Muscle of arm (tissue), 14 donors: ENCODE results near the gene MAP4K4. TPM values are rescaled to one million over a fixed set of nuclear protein-coding genes. Genes with fewer than 3 reads are reported as not detected.
A peak's percentile ranks its signal among the peaks of the same experiment; 100 is the strongest.

Experiments
- DNase-seq: peaks from one replicate; pipeline ENCODE4 v3.0.0-alpha.2; 2013
- long read RNA-seq, 11 donors: transcript quantifications; one replicate each; lab custom pipeline, GENCODE V29; 2026
- polyA plus RNA-seq, 12 donors: library from polyadenylated mRNA; unstranded; fragments of 120-200 nt; gene quantifications; one replicate each; pipeline ENCODE4 v1.2.1, GENCODE V29; 2013; ENCODE audit not compliant: insufficient read length in 12 of 12

Gene MAP4K4
- polyA plus RNA-seq = 100 to 1,000 TPM; 104 to 439 (median 137) TPM
- long read RNA-seq, donor 1, partial matches to known transcripts = 15 of 18 reads
- long read RNA-seq, donor 1, other reads (novel, unspliced or antisense) = 0 of 18 reads
- long read RNA-seq, donor 2, partial matches to known transcripts = 66 of 68 reads
- long read RNA-seq, donor 2, other reads (novel, unspliced or antisense) = 0 of 68 reads
- long read RNA-seq, donor 3, partial matches to known transcripts = 61 of 62 reads
- long read RNA-seq, donor 3, other reads (novel, unspliced or antisense) = 0 of 62 reads
- long read RNA-seq, donor 4, partial matches to known transcripts = 31 of 32 reads
- long read RNA-seq, donor 4, other reads (novel, unspliced or antisense) = 0 of 32 reads
- long read RNA-seq, donor 5, partial matches to known transcripts = 120 of 123 reads
- long read RNA-seq, donor 5, other reads (novel, unspliced or antisense) = 0 of 123 reads
- long read RNA-seq, donor 6, full-length matches to known transcripts = 1 of 19 reads
- long read RNA-seq, donor 6, partial matches to known transcripts = 18 of 19 reads
- long read RNA-seq, donor 6, other reads (novel, unspliced or antisense) = 0 of 19 reads
- long read RNA-seq, donor 7, partial matches to known transcripts = 88 of 91 reads
- long read RNA-seq, donor 7, other reads (novel, unspliced or antisense) = 0 of 91 reads
- long read RNA-seq, donor 8, partial matches to known transcripts = 126 of 127 reads
- long read RNA-seq, donor 8, other reads (novel, unspliced or antisense) = 0 of 127 reads
- long read RNA-seq, donor 9, partial matches to known transcripts = 25 of 26 reads
- long read RNA-seq, donor 9, other reads (novel, unspliced or antisense) = 0 of 26 reads
- long read RNA-seq, donor 10, partial matches to known transcripts = 60 of 61 reads
- long read RNA-seq, donor 10, other reads (novel, unspliced or antisense) = 0 of 61 reads
- long read RNA-seq, donor 11, partial matches to known transcripts = 62 of 64 reads
- long read RNA-seq, donor 11, other reads (novel, unspliced or antisense) = 0 of 64 reads

- peak; percentile 88 for DNase-seq
Measured at GRCh38 chr2:101697124-101698013, at the start of gene MAP4K4. TSS of gene MAP4K4 (plus strand) at chr2:101697707. CDS start at chr2:101698081, 374 bp downstream.

GRCh38 chr2:101653469-101653868 is 44.0 kb upstream of the MAP4K4 start:
- no peak for DNase-seq

GRCh38 chr2:101655702-101656422 is 41.6 kb upstream of the MAP4K4 start:
- DNase-seq = no peak

- no peak for DNase-seq
Measured at GRCh38 chr2:101657787-101658186, 39.7 kb upstream of the MAP4K4 start.

- DNase-seq = no peak
Measured at GRCh38 chr2:101658387-101658786, 39.1 kb upstream of the MAP4K4 start.

GRCh38 chr2:101665312-101665711 is 32.2 kb upstream of the MAP4K4 start:
- DNase-seq = no peak

GRCh38 chr2:101667823-101668222 is 29.7 kb upstream of the MAP4K4 start:
- no peak for DNase-seq

- no peak for DNase-seq
Measured at GRCh38 chr2:101672047-101672446, 25.5 kb upstream of the MAP4K4 start.

- no peak for DNase-seq
Measured at GRCh38 chr2:101673920-101674319, 23.6 kb upstream of the MAP4K4 start.

GRCh38 chr2:101675512-101675911 is 22.0 kb upstream of the MAP4K4 start:
- DNase-seq = no peak

GRCh38 chr2:101676674-101677073 is 20.8 kb upstream of the MAP4K4 start:
- no peak for DNase-seq

- no peak for DNase-seq
Measured at GRCh38 chr2:101677658-101678057, 19.8 kb upstream of the MAP4K4 start.

- no peak for DNase-seq
Measured at GRCh38 chr2:101678379-101678778, 19.1 kb upstream of the MAP4K4 start.

- DNase-seq = no peak
Measured at GRCh38 chr2:101679037-101679726, 18.3 kb upstream of the MAP4K4 start.

- no peak for DNase-seq
Measured at GRCh38 chr2:101679801-101680487, 17.6 kb upstream of the MAP4K4 start.

- no peak for DNase-seq
Measured at GRCh38 chr2:101682311-101682710, 15.2 kb upstream of the MAP4K4 start.

GRCh38 chr2:101684313-101684712 is 13.2 kb upstream of the MAP4K4 start:
- DNase-seq = no peak

GRCh38 chr2:101688261-101688660 is 9.2 kb upstream of the MAP4K4 start:
- DNase-seq = no peak

- DNase-seq = no peak
Measured at GRCh38 chr2:101689114-101689825, 8.2 kb upstream of the MAP4K4 start.
